ENCODE measurements around the gene PKD2L1.

- TF ChIP-seq POLR2A (IDR thresholded peaks at IDR 0.05; ENCODE audit: low read length) = peak; percentile 97
- TF ChIP-seq GATA1 (IDR thresholded peaks at IDR 0.05; ENCODE audit: low read depth, low read length) = no peak
Observed at GRCh38 chr10:100346765-100347567, 16.9 kb upstream of the PKD2L1 start, which contains the start of gene SCD.
